ENCODE measurements around the gene BRD9. TPM values are rescaled to one million over a fixed set of nuclear protein-coding genes. Genes with fewer than 3 reads are reported as not detected.

The BRD9 gene
- total and polyA plus RNA-seq, 2 of the 4 experiments (the other 2 are of a cell fraction): 22.0 to 43.4 TPM

DNA sequence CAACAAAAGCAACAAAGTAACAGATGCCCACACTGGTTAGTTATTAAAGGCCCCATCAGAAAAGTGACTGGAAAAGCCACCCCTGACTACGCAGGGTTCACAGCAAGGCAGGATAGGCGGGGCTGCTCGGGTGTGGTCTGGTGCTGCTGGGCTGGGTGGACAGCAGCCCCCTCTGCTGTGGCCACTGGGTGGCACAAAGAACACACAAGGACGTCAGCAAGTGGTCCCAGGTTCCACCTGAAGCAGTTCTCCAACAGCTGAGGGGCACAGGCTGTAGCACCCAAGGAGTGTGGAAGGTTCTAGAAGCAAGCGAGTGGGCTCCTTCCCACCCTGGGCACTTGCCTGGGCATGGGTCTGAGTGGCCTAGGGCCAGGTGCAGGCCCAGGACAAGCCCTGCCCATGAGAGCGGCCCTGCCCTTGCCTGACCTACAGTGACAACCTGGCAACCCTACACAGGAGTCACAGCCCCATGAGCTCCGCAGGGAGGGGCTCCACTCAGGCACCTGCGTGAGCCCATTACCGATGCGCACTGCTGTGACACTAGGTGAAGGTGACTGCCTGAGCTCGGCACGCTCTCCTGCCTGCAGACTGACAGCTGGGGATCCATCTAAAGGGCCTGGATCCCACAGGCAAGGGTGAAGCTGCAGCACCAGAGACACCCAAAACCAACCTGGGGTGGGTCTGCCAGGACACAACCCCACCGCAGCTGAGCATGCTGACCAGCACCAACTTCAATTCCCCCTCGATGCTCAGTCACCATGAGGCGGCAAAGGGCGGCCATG, 8.1 kb downstream of the BRD9 start:
- Histone ChIP-seq H2AK9ac (replicated peaks; ENCODE audit: low read depth, low read length, poor library complexity) (peak overlapping the region; percentile 6), H3K18ac (ENCODE audit: low read depth, low read length) (no peak overlapping the region), H3K27me3 (ENCODE audit: control insufficient read depth, insufficient read depth, low read length) (no peaks in the 10 kb centered on the region), H4K5ac (ENCODE audit: low read depth, low read length) (no peak overlapping the region), H2BK20ac (ENCODE audit: low read depth, low read length) (no peak overlapping the region), H3K9ac (ENCODE audit: low read depth, low read length) (no peak overlapping the region), H2BK15ac (ENCODE audit: low read depth, low read length) (no peak overlapping the region), H3K4me3 (ENCODE audit: insufficient read depth, low read depth, low read length) (no peak overlapping the region), H2AK5ac (ENCODE audit: low read depth, low read length) (no peak overlapping the region), H2BK120ac (ENCODE audit: low read depth, low read length) (no peak overlapping the region), H3K56ac (ENCODE audit: extremely low read depth, insufficient read depth, low read length) (no peak overlapping the region), H3K27ac (ENCODE audit: insufficient read depth, low read length) (no peak overlapping the region), H3K23ac (ENCODE audit: low read depth, low read length) (no peak overlapping the region), H3K14ac (replicated peaks; ENCODE audit: low read depth, low read length) (no peak overlapping the region), H2BK5ac (ENCODE audit: low read depth, low read length, poor library complexity, severe bottlenecking) (no peak overlapping the region), H3K36me3 (ENCODE audit: control insufficient read depth, insufficient read depth, low read length) (peaks cover 76% of the 10 kb centered on the region), H4K8ac (ENCODE audit: low read depth in 2 of 2, low read length in 2 of 2) (no peak overlapping the region), H3K4me2 (ENCODE audit: low read depth, low read length) (no peak overlapping the region), H3K9me1 (ENCODE audit: insufficient read depth, low read length) (peaks cover 11% of the 10 kb centered on the region), H3K9me3 (ENCODE audit: control insufficient read depth, insufficient read depth, low read length) (no peaks in the 10 kb centered on the region), H2AFZ (replicated peaks; ENCODE audit: low read length, poor library complexity) (no peak overlapping the region), H4K20me1 (ENCODE audit: insufficient read depth, low read length) (peaks cover 29% of the 10 kb centered on the region), H3K4me1 (ENCODE audit: control insufficient read depth, insufficient read depth, low read length) (no peaks in the 10 kb centered on the region), H3K4ac (ENCODE audit: low read depth, low read length) (no peak overlapping the region), H3K79me1 (ENCODE audit: low read depth in 1 of 2, low read length in 2 of 2) (peaks cover 35 to 44% of the 10 kb centered on the region in 2 experiments), H4K91ac (ENCODE audit: insufficient read depth, low read depth, low read length) (no peak overlapping the region)
- TF ChIP-seq NFE2L2 (IDR thresholded peaks at IDR 0.05; ENCODE audit: low read depth, low read length) (no peak), POLR2A (IDR thresholded peaks at IDR 0.05; ENCODE audit: low read depth, low read length) (no peak), BHLHE40 (IDR thresholded peaks at IDR 0.05; ENCODE audit: low read depth, low read length) (no peak), RAD21 (IDR thresholded peaks at IDR 0.05; ENCODE audit: low read length) (no peak), MAFK (IDR thresholded peaks at IDR 0.05; ENCODE audit: low read depth, low read length) (no peak), MXI1 (IDR thresholded peaks at IDR 0.05; ENCODE audit: borderline replicate concordance, low read depth, low read length) (no peak), MAZ (IDR thresholded peaks at IDR 0.05; ENCODE audit: borderline replicate concordance, low read depth, low read length) (no peak), RCOR1 (IDR thresholded peaks at IDR 0.05; ENCODE audit: insufficient replicate concordance, low read length) (no peak), CEBPB (IDR thresholded peaks at IDR 0.05; ENCODE audit: low read depth, low read length) (no peak), RFX5 (IDR thresholded peaks at IDR 0.05; ENCODE audit: low read depth, low read length) (no peak), SMC3 (IDR thresholded peaks at IDR 0.05; ENCODE audit: low read depth, low read length) (no peak), CHD1 (IDR thresholded peaks at IDR 0.05; ENCODE audit: low read depth, low read length) (no peak), FOS (IDR thresholded peaks at IDR 0.05; ENCODE audit: low read depth, low read length) (no peak)
- TF ChIP-seq, protein P1, sequence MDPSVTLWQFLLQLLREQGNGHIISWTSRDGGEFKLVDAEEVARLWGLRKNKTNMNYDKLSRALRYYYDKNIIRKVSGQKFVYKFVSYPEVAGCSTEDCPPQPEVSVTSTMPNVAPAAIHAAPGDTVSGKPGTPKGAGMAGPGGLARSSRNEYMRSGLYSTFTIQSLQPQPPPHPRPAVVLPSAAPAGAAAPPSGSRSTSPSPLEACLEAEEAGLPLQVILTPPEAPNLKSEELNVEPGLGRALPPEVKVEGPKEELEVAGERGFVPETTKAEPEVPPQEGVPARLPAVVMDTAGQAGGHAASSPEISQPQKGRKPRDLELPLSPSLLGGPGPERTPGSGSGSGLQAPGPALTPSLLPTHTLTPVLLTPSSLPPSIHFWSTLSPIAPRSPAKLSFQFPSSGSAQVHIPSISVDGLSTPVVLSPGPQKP (IDR thresholded peaks at IDR 0.05; ENCODE audit: borderline replicate concordance, low read depth, low read length): no peak
- TF ChIP-seq, protein P2, sequence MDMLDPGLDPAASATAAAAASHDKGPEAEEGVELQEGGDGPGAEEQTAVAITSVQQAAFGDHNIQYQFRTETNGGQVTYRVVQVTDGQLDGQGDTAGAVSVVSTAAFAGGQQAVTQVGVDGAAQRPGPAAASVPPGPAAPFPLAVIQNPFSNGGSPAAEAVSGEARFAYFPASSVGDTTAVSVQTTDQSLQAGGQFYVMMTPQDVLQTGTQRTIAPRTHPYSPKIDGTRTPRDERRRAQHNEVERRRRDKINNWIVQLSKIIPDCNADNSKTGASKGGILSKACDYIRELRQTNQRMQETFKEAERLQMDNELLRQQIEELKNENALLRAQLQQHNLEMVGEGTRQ (IDR thresholded peaks at IDR 0.05; ENCODE audit: low read depth, low read length): no peak
- TF ChIP-seq, protein P3, sequence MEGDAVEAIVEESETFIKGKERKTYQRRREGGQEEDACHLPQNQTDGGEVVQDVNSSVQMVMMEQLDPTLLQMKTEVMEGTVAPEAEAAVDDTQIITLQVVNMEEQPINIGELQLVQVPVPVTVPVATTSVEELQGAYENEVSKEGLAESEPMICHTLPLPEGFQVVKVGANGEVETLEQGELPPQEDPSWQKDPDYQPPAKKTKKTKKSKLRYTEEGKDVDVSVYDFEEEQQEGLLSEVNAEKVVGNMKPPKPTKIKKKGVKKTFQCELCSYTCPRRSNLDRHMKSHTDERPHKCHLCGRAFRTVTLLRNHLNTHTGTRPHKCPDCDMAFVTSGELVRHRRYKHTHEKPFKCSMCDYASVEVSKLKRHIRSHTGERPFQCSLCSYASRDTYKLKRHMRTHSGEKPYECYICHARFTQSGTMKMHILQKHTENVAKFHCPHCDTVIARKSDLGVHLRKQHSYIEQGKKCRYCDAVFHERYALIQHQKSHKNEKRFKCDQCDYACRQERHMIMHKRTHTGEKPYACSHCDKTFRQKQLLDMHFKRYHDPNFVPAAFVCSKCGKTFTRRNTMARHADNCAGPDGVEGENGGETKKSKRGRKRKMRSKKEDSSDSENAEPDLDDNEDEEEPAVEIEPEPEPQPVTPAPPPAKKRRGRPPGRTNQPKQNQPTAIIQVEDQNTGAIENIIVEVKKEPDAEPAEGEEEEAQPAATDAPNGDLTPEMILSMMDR (conservative IDR thresholded peaks at IDR 0.05; ENCODE audit: low read depth, low read length): no peak
- no TSS peak for BruUV-seq (replicated peaks)
- WGBS, 2 experiments (ENCODE audit: extremely low coverage in 2 of 2, insufficient read length in 1 of 2): 96% methylated on average over 12 of the region's 16 CpGs; no CpG with 5 or more reads in 1 of the 2 experiments
- DNase-seq: no peak
- ChIA-PET POLR2A (ENCODE audit: unreplicated experiment) (no interaction called here), CTCF (no interaction called here)
- in situ Hi-C loops (cut with MboI; ENCODE audit: low sequenced_read_pairs): no loop called here
- dilution Hi-C loops (cut with HindIII; ENCODE audit: low sequenced_read_pairs, unreplicated experiment): no loop called here
- no peak for ATAC-seq (ENCODE audit: low read depth)
- intact Hi-C loops (cut with micrococcal nuclease): no loop called here

Measured in IMR-90 (cell line).